GM11168 (cell line): ENCODE results near the gene YWHAQ.

Experiments
- in situ Hi-C: fragments of 300-500 bp; cut with MboI; formaldehyde crosslinking; loops from one replicate; pipeline ENCODE4 v1.12.0; 2022; ENCODE audit warnings: low sequenced_read_pairs; ENCODE audit not compliant: unreplicated experiment

The YWHAQ gene

DNA sequence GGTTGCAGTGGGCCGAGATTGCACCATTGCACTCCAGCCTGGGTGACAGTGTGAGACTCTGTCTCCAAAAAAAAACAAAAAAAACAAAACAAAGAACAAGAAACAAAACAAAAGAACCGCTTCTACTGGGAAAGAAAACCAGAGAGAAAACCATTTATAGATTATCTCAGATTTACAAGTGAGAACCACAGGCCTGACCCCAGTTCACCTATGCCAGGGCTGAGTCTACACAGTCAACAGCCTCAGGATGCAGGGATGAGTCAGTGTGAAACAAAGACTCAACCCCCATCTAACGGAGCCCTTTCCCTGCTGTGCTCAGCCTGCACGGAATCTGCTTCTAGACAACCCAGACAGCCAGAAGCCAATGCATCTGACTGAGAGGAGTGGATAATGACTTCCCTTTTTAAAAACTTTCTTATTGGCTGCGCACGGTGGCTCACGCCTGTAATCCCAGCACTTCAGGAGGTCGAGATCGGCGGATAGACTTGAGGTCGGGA lies 25.5 kb upstream of the YWHAQ start:
- in situ Hi-C loops, result no loop called here

DNA sequence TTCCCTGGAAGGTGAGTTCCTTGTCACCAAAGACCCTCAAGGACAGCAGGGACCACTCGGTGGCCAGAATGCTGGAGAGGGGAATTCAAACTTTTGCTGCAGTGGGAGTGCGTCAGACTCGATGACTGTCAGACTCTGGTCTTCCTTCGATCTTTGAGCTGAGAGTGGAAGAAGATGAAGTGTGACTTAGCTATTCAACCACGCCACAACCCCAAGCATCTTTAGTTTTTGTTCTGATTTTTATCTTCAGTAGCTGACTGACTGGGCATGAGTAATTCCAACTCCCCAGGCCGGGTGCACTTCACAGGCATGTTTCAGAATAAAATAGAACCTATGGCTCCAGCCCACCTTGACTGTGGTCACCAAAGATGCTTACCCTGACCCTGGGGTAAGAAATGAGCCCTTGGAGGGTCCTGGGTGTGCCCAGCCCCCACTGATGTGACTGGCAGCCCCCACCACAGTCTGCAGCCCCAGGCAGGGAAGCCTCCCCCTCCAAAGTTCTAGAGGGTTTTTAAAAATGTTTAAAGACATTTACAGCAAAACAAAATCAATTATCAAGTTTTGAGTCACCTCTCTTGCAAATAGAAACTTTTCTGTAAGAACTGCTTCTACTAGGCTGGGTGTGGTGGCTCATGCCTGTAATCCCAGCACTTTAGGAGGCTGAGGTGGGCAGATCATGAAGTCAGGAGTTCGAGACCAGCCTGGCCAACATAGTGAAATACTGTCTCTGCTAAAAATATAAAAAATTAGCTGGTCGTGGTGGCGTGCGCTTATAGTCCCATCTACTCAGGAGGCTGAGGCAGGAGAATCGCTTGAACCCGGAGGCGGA lies 24.9 kb upstream of the YWHAQ start:
- in situ Hi-C loops, result no loop called here

DNA sequence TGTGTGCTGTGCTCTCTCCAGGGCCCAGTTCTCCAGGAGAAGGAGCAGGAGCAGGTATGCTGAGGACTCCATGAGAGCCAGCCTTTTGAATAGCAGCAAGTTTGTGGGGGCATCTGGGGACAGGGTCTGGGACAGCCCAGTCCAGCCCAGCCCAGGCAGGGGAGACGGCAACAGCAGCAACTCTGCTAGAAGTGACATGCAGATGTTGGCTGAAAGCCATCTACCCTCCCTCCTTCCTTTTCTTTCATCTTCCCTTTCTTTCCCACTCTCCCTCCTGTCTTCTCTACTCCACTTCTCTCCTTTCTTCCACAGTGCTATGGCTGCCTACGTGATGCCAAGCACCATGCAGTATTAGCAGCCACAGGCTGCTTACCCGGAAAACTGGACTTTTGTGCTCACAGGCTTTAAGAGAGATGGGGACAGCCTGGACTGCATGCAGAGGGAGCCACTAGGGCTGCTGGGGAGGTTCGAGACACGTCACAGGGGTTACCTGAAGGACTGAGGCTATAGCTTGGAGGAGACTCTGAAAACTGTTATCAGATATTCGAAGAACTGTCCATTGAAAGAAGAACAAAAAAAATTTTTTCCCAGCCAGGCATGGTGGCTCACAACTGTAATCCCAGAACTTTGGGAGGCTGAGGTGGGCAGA lies 23.8 kb upstream of the YWHAQ start:
- in situ Hi-C loops, result no loop called here

DNA sequence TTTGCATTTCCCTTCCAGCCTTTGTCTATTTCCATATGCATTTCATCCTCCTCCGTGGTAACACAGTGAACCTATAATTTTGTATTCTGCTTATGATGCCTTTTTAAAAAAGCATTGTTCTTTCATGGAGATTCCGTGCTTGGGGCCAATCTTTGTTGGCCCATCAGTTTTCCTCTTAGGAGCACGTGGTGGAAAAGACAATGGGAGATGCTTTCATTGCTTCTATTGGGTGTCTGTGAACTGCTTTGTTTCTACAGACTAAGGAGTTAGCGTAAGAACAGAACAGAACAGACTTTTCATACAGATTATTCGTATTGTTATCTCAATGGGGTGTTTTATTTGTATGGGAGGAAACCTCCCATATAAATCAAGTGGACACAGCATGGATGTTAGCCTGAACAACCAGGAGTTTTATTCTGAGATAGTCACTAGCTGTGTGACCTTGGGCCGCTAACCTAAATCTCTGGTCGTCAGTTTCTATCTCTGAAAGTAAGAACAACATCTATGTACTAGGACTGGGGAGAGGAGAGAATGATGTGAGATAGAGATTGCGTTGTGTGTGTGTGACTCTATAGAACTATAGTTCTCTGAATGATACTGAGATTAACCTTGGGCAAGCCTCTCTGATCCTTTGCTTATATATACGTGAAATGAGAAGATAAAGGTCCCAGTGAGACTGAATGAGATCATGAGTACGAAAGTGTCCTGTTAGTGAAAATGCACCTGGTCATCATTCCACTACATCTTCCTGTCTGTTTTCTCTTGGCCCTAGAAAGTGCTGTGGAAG lies 22.9 kb upstream of the YWHAQ start:
- in situ Hi-C loops, result no loop called here

DNA sequence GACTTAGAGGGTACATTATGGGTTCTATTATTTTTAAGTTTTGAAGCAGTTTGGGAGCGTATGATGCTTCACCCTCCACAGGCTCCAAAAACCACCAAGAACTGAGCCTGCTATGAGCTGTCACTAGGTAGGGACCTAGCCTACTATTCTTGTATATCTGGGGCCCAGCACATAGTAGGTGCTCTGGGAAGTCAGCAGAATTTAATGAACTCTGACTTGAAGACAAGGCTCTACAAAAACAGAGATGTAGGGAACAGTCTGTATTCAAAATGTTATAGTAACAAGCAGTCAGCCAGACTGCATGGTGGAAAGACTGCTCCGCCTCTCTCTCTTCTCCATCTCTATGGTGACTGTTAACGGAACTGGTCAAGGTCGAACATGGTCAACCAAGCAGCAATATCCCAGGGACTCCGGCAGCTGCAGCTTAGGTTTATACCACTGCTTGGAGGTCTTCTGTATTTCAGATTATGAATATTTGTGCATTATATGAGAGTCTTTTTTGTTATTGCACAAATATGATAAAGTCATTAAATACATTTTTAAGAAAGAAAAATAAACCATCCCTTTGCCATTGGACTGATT lies 22.2 kb upstream of the YWHAQ start:
- in situ Hi-C loops, result no loop called here

DNA sequence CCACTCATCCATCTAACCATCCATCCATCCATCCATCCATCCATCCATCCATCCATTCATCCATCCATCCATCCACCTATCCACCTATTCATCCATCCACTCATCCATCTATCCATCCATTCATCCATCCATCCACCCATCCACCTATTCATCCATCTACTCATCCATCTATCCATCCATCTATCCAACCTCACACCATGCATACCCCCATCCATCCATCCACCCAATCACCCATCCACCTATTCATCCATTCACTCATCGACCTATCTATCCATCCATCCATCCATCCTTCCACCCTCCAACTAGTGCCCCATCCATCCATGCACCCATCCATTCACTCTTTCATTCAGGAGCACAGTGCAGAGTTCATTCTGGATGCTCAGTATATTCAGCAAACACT lies 21.5 kb upstream of the YWHAQ start:
- in situ Hi-C loops, result no loop called here

DNA sequence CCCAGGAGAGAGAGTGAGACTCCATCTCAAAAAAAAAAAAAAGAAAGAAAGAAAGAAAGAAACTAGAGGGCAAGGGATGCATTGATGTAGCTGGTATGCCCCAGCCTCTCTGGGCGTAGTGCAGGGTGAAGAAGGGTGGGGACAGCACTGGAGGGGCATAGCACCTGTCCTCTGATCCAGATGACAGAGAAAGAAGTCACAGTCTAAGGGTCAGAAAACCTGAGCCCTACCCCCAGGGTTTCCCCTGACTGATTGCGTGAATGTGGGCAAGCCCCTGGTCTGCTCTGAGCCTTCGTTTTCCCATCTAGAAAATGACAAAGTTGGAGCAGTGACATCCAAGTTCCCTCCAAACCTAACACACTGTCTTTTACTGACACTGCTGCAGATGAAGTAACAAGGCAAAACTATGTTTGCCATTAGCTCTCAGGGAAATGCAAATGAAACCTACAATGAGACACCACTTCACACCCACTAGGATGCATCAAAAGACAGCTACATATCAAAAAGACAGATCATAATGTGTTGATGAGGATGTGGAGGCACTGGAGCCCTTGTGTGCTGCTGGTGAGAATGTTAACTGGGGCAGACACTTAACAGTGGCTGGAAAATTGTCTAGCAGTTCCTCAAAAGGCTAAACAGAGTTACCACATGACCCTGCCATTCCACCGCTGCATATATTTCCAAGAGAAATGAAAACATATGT lies 19.5 kb upstream of the YWHAQ start:
- in situ Hi-C loops, result no loop called here

DNA sequence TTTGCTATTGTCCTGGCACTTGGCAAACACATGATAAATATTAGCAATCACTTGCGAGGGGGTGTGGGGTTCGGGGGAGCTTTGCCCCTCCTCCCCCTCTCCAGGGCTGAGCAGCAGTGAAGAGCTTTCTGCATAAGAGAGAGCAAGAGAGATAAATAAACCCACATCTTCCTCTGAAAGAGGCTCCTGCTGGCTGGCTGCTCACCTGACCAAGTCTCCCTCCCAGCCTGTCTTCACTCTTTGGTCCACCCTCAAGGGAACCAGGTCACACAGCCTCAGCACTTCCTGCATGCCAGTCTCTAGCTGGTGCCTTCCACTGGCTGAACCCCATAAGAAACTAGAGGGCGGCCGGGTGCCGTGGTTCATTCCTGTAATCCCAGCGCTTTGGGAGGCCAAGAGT lies 18.5 kb upstream of the YWHAQ start:
- in situ Hi-C loops, result no loop called here

DNA sequence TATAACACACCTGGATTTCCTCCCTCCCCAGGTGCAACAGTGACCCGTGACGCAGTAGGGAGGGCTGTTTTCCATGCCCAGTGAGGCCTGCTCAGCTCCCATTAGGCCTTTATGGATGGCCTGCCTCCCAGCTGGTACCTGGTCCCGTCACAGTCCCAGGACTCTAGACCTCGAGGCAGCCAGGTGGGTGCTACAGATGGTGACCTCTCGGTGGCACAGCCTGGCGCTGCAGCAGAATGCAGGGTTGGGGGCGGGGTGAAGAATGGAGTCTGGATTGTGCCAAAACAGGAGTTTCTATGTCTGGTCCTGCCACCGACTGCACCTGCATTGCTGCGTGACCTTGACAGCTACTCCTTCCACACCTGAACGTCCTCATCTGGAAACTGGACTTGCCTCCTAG lies 18.0 kb upstream of the YWHAQ start:
- in situ Hi-C loops, result no loop called here

DNA sequence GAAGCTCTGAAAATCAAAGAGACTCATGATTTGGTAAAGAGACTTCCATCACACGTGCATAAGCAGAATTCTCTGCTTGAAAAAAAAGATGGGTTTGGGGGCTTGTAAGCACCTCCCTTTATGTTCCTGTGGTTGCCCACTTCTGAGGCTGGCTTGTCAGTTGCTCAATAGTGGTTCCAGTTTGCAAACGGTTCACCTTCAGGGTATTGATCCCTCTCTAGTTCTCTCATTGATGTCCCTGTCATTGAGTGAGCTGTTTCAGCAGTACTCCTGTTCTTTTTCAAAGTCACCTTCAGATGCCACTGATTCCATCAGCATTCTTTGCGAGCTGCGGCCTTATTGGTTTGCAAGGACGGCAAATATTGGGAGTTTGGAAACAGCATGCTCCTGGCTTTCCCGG lies 17.1 kb upstream of the YWHAQ start:
- in situ Hi-C loops, result no loop called here

DNA sequence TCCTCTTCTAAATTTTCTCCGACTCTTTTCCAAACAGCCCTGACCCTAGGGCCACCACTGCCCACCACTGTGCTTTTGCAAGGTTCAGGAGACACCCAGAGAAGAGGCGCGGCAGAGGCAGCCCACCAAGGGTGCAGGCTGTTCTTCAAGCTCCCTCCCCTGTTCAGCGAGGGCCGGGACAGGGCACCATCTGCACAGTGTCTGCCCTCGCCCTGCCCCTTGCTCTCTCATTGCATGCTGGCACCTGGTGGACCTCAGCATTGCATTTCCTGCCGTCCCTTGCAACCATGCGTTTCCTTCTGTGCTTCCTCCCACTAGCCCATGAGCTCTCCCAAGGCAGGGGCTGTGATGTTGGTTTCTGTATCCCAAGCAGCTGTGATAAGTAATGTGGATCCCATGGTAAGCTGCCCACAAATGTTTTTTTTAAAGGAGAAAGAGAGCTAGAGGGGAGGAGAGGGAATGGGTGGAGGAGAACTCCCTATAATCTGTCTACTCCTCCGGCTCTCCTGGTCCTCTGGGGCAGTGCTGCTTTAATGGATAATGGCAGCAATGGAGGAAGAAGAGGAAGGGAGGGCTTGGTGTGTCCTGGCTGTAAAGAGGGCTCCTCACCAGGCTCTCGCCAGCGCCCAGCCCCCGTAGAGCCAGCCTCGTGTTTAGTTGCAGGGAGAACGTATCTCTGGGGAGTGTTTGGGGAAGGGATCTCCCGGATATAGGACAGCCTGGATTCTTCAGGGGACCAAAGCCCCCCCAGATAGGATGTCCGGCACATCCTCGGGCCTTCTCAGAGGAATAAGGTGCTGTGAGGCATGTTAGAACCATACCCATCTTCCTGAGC lies 15.6 kb upstream of the YWHAQ start:
- in situ Hi-C loops, result no loop called here

DNA sequence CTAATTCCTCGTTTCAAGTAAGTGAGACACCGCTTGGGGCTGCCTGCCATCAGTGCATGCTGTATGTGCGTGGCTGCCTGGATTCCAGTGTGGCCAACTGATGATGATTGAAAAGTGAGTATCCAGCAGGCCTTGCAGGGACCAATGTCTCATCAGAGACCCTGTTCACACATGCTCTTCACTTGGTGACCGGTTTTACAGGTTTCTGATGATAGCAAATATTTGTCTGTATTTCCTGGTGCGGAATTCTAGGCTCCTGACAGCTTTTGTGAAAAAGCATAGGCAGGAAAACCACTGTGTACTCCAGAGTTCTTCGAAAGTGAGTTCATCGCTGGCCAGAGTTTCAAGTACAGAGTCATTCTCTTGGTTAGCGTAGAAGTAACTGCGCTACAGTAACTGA lies 13.8 kb upstream of the YWHAQ start:
- in situ Hi-C loops, result no loop called here

DNA sequence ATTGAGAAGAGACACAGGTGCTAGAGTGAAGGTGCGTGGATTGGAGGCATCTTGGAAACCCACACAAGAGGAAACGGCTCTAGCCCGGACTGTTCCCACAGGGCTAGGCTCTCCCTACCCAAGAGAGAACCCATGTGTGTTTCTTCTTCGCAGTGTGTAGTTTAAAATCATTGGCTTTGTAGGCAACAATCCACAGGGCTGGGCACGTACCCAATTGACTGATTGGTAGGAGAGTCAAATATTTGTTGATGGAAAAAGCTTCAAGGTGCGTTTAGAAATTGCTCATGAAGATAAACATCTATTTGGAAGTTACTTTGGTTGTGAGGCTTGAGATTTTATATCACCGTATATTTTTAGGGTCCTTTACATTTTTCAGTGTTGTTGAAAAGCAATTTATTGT lies 13.2 kb upstream of the YWHAQ start:
- in situ Hi-C loops, result no loop called here

DNA sequence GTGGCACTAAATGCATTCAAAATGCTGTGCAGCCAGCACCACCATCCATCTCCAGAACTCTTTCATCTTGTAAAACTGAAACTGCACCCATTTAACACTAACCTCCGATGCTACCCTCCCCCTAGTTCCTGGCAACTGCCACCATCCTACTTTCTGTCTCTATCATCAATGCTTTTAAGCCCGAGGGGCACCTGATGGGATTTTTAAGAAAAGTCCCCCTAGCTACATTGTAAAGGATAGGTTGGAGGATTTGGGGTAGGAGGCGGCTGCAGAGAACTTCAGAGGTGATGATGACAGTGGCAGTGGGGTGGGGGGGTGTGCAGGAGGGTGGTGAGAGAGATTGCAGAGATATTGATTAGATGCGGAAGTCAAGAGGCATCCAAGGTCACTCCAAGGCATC lies 10.8 kb upstream of the YWHAQ start:
- in situ Hi-C loops, result no loop called here

DNA sequence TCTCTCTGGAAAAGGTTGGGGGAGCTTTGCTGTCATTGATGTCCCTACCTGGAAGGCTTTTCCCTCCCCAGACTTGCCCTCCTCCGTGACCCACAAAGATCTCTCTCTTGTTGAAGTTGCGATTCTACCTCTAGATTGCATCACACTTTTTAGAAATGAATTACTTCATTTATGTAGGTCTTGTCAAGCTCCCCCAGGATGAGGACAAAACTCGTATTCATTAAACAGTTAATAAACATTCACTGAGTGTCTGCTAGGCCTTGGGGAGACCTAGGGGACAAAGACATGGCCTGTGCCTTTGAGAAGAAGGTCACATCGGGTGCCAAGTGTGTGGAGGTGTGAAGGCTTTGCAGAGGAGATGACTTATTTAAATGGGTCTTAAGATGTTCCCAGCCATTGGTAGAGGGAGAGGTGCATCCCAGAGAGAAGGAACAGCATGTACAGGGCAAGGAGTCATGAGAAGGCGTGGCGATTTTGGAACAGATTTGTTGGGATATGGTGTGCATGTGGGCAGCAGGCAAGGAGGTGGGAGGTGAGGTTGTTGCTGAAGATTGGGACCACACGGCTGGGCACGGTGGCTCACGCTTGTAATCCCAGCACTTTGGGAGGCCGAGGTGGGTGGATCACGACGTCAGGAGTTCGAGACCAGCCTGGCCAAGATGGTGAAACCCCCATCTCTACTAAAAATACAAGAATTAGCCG lies 9.8 kb upstream of the YWHAQ start:
- in situ Hi-C loops, result no loop called here

DNA sequence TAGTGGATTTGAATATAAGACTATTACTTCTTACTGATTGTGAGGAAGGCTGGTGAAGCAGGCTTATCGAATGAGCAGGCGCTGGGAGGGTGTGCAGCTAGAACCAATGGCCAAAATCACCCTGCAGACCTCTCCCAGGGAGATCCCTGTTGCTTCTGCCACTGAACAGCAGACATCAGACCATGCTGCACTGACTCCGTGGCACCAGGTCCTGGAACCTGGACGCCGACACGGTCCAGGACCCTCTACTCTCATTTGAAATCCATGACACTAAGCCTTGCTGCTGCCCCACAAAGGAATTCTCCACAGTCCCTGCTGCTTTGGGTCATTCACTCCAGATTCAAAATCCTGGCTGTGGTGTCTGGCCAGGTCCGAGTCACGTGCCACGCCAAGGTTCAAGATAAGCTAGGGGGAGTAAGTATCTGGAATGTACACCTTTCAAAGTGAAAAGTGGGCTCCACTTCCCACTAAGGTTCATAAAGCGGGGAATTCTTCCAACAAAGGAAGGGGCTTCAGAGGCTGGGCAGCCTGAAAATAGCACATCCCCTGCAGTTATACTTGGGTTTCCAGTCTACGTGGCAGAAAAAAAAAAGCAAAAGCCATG lies 9.0 kb upstream of the YWHAQ start:
- in situ Hi-C loops, result no loop called here

DNA sequence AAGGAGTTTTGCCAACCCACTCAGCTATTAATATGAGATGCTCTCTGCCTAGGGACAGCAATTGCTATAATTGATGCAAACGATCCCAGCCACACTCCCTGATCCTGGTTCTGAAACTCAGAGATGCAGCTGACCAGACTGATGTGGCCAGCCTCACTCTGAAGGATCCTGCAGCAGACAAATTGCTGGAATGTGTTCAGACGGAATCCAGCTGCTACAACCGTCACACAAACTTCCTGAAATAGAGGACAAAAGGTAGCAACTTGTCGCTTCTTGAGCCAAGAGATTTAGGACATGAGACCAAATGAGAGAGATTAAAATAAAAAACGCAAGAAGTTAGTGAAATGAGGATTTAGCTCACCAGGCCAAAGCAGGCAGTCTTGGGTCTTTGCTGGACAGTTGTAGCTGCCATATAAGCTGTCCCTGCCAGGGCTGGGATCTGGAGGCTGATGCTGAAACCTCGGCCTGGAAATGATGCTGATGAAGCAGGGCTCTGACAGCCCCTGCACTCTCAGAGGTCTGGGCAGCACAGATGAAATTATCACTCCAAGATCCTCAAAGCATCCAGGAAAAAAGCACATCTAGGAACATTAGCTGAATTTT lies 8.3 kb upstream of the YWHAQ start:
- in situ Hi-C loops, result no loop called here

DNA sequence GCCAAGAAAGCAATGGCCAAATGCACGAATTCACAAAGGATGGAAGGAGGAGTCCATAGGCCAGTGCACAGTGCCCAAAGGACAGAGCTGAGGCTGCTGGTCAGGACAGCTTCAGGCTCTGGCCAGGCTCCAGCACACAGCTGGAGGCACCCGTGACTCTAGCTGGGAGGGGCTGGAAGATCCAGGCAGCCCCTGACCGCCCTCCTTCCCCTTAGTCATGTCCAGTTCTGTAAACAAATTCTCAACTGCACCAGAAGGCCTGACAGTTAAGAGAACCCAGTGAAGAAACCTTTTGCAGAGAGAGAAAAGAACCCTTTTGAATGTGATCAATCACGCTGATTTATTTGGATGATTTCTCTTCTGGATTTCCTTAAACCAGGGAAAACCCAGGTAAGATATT lies 7.7 kb upstream of the YWHAQ start:
- in situ Hi-C loops, result no loop called here
